Loucy (cell line): ENCODE results near the gene CCDC88C.

Experiments used
- CTCF ChIP-seq: fragments of 200-600 bp; sonication (generic); conservative IDR thresholded peaks from 2 replicates; pipeline ENCODE4 v1.5.1; 2014; ENCODE audit warnings: mild to moderate bottlenecking, antibody characterized with exemption, low read length
- EZH2phosphoT487 ChIP-seq: fragments of 200-600 bp; IDR thresholded peaks from 2 replicates; pipeline ENCODE4 v1.6.1; 2018; ENCODE audit warnings: antibody characterized with exemption, mild to moderate bottlenecking, moderate library complexity, borderline replicate concordance

DNA sequence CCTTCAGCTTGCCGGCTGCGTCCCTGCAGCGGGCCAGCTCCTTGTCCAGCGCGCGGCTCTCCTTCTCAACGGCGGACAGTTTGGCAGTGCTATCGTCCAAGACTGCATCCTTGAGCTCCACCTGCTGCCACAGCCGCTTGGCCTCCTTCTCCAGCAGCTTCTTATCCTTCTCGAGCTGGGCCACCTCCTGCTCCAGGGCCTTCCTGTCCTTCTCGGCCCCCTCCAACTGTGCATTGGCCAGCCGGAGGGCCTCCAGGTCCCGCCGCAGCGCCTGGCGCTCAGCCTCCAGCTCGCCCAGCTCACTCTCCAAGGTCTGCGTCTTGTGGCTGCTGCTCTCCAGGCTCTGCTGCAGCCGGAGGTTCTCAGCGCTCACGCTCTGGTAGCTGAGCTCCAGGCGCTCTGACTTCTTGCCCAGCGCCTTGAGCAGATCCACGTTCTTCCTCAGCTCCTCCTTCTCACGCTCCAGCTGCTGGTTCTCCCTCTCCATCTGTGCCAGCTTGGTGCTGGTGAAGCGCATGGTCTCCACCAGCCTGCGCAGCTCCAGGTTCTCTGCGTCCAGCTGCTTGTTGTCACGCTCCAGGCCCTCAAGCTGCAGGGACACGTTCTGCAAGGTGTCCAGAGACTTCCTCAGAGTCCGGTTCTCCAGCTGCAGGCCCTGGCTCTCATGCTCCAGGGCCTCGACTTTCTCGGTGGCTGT lies 104.3 kb downstream of the CCDC88C start:
- TF ChIP-seq CTCF (no peak), EZH2phosphoT487 (no peak)
